ENCODE results near the gene SDCCAG8.

Gene SDCCAG8

DNA sequence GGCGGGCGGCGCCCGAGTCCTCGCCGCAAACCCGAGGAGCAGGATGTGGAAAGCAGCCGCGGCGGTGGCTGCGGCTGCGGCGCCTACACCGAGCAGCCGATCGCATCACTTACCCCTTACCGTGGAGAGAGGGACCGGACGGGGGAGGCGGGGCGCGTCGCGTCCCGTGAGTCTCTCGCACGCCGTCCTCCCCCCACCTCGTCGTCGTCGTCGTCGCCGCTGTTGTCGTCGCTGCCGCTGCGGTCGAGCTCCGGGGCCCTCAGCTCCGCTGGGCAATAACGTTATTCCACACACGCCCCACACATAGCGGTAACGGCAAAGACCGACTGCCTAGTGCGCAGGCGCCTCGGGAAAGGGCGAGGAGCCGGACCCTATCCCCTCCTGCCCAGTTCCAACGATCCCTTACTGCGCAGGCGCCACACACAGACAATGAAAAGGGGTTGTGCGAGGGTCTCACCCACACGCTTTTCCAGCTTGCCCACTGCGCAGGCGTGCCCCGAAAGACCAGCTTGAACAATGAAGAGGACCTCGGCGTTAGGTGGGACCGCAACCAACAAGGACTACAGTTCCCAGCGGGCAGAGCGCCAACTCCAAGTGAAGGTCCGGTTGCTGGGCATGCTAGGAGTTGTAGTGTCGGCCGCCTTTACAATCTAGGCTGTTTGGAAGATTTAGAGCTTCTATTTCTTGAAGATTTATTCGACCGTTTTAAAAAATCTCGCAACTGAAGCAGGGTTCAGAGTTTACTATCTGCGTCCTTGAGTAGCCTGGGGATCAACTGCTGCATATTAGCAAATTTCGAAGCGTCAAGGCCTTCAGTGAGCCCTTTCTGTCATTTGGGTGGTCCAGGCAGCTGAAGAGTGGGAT, 682 bp upstream of the SDCCAG8 start, which contains the start of gene CEP170:
CEP170 (minus strand) TSS at position 355 of the 864 bp plus-strand sequence. CDS start 30,001 bp downstream, outside the sequence.
- peak; percentile 94 for DNase-seq

DNA sequence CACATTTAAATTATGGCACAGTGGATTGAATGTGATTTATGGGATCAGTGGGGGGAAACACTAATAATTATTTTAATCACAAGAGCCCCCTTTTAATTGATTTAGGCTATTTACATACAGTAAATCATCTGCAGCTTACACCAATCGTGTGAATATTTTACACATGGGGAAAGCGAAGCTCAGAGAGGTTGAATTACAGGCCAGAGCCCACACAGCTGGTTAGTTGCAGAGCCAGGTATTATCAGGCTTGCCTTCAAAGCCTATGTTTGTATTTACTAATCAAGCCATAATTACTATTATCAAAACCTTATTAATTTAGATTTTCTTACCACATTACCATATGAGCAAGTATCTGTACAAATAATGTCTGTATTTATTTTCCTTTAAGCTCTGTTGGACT, 749 bp downstream of the SDCCAG8 start:
- no peak for DNase-seq

DNA sequence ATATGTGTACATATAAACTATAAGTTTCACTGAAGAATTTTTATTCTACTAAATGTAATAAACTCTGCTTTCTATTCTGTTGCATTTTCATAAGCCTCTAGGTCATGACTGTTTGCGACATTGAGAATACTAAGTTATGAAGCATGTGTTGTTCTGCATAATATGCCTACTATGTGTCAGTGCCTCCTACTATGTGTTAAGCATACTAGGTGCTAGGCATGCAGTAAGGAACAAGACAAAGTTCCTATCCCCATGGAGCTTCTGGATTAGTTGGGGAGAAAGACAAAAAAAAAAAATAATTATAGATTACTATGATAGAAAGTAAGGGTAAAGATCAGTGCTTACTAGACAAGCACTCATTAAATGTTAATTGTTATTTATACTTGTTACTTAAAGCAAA, 1.3 kb downstream of the SDCCAG8 start:
- DNase-seq, result no peak

DNA sequence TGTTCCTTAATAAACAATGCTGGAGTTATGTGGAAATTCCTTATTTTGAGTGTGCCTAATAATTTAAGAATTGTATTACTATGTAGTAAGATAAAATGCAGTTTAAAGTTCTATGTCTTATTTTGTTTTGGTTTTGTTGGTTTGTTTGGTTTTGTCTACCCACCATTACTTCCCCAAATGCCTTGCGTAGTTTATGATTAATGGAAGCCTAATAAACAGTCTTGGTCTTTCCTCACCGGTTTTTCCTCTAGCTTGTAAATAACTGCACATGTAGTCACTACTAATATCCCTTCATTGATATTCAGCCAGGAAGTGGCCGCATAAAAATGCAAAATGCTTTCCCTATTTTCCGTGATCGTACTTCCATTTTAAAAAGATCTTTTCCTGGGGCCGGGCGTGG, 2.9 kb downstream of the SDCCAG8 start:
- DNase-seq, result no peak

DNA sequence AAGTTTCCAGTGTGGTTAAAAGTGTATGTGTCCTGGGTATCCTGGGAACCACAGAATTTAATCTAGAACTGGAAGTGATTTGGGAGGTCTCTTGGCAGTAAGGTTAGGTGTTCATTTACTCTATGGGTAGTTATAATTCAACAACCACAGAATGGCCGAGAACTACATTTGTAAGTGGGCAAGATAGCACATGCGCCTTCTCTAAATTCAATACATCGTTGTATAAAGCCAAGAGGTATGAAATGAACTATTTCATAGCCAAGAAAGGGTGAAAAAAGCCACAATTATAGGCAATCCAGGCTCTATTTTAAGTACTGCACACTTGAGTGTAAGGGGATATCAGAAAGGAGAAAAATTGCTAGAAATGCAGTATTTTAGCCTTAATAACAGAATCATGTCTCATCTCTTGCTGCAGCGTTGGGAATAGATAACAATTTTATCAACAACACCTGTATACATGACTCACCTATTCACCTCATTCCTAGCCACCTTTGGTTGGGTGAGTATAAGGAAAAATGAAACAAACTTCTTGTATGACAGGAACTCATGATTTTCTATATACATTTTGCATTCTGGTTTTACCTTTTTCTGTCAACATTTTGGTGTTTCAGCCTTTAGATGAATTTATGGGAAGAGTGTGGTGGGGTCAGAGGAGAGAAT, 4.5 kb downstream of the SDCCAG8 start:
- DNase-seq, result no peak

DNA sequence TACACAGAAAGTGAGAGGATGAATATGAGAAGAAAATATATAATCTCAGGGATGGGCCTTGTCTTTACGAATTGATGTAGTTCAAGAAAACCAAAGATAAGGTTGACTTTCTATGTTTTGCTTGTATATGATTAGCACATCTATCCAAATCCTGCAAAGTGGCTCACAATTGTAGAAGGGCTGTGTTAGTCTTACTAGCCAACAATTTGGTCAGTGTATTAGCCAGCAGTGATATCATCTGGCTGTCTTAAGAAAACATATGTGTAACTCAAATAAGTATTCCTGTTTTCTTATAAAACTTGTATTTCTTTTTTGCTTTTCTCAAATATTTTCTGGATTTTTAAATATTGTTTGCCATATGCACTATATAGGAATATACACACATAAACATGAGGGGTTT, 5.5 kb downstream of the SDCCAG8 start:
- no peak for DNase-seq

DNA sequence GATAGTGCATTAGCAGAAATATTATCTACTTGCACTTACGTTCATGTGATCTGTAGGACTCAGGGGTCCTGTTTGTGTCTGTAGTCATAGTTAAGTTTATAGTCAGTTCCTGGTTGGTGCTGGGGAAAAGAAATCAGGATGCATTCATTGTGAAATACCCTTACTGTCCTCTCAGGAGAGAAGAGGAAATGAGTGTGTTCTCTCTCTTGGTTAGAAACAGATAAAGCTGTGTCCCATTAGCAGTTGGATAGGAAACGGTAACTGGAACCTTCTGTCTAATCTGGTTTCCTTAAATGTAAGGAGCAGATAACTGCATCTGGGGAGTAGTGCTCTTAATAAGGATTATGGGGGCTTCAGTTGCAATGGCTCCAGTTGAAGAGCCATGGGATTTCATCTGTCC, 8.9 kb downstream of the SDCCAG8 start:
- DNase-seq, result peak; percentile 83

DNA sequence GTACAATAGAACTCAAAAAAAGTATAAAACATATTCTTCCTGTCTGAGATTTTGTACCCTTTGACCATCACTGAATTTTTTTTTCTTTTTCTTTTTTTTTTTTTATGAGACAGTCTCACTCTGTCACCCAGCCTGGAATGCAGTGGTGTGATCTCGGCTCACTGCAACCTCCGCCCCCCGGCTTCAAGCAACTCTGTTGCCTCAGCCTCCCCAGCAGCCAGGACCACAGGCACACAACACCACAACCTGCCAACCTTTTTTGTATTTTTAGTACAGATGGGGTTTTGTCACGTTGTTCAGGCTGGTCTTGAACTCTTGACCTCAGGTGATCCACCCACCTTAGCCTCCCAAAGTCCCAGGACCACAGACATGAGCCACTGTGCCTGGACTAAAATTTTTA, 10.4 kb downstream of the SDCCAG8 start:
- no peak for DNase-seq

DNA sequence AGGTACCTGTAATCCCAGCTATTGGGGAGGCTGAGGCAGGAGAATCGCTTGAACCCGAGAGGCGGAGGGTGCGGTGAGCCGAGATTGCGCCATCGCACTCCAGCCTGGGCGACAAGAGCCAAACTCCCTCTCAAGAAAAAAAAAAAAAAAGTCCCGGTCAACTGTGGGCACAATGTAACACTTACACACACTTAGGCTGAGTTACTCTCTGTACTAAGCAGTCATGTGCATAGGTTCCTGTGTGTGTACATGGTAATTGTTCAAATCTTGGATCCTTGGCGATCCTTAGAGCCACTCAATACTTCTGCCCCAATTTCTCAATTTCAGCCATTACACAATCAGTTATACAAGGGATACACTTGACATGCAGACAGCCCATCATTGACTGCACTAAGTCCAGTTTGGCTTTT, 11.6 kb downstream of the SDCCAG8 start:
- no peak for DNase-seq

DNA sequence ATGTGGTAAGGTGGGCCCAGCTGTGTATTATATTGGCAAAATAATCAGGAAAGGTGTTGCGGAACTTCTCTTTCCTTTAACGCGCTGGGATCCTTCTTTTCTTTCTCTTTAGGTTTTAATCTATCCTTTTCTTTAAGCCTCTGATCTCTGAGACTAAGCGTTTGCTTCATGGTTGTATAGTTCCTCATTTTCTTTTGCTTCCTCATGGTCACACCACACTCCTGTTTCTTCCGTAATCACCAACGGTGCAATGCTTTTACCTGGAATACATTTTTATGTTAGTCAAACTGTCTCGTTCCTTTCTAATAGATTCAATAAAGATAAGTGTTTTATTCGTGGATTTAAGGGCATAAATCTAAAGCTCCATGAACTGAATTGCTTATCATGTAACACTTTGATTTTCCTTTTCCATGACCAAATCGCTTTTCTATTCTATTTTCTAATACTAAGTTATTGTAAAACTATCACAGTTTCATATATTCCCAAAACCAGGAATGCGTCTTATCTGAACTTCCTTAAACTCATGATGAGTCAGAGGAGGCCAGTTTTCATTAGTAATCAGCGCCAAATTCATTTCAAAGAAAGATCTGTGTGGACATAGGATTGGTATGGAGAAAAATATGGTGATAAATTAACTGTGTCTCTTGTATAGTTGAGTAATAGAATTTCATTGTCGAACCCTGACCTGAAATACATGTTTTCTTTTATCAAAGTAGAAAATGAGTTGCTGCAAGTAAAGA, 12.2 kb downstream of the SDCCAG8 start:
- DNase-seq, result peak; percentile 39

DNA sequence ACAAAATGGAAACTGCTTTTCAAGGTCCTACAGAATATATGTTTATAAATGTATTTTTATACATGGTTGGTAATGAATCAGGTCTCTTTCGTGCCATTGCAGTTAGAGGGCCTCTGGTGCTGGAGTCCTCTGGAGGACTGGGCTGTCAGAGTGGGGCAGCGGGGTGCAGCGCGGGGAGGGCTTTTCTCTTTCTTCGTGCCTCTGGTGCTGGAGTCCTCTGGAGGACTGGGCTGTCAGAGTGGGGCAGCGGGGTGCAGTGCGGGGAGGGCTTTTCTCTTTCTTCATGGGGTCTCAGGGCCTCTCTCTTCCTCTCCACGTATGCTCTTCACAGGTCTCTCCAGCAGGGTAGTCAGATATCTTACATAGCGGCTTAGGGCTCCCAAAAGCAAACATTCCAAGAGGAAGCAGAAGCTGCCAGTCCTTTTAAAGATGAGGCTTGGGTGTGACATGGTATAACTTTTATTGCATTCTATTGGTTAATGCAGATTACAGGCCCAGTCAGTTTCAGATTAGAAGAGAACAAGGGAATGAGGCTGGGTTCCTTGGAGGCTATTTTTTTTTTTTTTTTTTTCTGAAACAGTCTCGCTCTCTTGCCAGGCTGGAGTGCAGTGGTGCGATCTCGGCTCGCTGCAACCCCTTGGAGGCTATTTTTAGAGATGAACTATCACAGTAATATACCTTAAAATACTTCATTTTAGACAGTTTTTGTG, 13.1 kb downstream of the SDCCAG8 start:
- no peak for DNase-seq

DNA sequence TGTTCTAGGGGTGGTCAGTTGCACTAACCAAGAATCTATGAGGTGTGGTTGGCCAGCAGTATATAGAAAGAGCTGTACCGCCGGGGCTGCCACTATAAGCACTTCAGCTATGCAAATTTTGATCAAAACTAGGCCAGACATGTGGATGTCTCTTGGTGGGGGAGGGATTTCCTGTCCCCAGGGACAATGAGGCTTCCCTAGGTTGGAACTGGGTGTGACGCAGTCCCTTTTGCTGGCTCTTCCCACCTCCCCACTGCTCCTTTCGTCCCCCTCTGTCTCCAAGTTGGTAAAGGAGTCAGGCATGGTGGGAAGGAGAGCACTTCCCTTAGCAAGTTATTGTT, 13.6 kb downstream of the SDCCAG8 start:
- DNase-seq, result no peak

DNA sequence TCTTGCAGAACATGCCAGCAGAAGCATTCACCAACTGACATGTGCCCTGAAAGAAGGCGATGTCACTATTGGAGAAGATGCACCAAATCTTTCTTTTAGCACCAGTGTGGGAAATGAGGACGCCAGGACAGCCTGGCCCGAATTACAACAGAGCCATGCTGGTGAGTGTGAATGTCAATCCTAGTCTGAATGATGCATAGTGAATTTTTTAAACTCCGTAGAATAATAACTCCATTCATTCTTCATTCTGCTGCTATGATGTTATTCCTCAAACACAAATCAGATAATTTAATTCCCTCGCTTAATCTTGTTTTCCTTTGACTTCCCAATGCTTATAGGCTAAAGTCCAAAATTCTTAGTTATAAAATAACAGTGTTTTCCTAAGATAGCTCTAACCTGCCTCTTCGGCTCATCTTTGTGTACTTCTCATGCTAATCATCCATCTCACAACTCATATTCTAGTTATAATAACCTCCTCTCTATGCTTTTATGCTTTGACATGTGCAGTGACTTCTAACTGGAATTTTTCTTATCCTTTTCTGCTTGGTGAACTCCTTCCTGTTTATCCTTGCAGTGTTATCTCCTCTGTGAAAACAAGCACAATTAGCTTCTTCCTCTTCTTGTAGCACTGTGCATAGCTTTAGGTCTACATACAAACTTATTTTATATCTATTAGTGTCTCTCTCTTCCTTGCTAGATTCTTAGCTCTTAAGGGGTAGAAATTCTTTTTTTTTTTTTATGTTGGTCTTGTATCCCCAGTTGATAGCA, 14.4 kb downstream of the SDCCAG8 start:
- no peak for DNase-seq

DNA sequence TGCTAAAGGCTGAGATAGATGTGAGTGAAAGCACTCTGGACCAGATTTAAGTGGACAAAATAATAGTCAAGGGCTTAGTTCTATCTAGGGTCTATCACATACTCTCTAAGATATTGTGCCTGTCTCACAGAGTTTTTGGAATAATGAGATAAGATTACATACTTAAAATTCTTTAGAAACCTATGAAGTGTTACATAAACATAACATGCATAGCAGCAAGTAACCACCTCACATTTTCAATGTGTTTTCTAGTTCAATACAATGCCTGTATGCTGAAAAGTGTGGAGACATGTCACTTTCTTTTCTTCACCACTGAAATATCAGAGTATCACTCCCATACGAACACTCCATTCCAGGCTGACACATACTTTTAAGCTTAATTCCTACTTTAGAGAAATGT, 16.2 kb downstream of the SDCCAG8 start:
- no peak for DNase-seq

DNA sequence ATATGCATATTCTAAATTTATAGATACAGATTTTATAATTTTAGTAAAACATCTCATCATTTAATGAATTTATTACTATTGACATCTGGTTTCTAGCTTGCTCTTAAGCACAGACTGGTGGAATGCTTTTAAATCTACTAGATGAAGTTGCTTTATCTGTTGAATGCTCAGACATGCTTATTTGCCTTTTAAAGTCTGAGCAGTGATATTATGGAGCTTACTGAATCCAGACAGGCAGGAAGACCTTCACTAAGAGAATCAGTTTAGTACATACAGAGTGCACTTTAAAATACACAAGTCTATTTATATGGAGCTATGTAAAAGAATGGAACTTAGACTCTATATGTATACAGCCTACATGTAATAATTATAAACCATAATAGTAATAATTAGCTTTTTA, 16.6 kb downstream of the SDCCAG8 start:
- no peak for DNase-seq

DNA sequence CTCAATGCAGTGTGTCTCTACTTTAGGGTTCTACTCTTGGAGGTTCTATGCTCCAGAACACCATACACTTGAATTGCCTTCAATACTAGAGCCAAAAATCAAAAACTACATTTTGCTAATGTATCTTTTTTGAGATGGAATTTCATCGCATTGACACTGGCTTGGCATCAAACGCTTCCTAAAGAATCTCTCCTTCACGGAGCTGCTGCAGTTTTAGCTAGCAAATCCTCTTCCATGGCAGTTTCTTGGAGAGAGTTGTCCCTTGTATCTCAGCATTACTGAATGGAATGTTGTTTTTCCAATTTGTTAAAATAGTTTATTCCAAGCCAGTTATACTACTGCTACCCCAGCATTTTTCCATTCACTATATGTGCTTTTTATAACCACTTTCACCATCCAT, 17.7 kb downstream of the SDCCAG8 start:
- DNase-seq, result no peak

DNA sequence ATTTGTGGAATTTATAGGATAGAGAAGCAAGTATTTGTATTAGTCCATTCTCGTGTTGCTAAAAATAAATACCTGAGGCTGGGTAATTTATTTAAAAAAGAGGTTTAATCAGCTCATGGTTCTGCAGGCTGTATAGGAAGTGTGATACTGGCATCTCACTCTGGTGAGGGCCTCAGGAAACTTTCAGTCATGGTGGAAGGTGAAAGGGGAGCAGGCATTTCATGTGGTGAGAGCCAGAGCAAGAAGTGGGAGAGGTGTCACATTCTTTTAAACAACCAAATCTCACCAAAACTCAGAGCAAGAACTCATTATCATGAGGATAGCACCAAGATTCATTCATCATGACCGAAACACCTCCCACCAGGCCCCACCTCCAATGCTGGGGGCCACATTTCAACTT, 18.1 kb downstream of the SDCCAG8 start:
- DNase-seq, result no peak

DNA sequence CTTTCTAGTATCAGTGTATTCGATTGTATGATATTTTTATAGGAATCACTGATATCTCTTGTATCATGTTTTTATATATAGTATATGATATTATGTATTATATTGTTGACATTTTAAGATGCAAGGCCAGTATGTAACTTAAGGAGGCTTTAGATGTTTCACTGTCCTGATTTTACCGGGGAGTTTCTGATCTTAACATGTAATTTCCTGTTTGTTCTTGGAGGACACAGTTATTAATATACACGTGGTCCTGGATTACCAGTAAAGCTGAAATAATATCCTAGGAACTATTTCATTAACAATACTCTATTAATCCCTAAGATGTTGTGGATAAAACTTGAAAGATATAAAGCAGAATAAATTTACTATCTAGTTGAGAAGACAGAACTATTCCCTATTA, 19.5 kb downstream of the SDCCAG8 start:
- no peak for DNase-seq

DNA sequence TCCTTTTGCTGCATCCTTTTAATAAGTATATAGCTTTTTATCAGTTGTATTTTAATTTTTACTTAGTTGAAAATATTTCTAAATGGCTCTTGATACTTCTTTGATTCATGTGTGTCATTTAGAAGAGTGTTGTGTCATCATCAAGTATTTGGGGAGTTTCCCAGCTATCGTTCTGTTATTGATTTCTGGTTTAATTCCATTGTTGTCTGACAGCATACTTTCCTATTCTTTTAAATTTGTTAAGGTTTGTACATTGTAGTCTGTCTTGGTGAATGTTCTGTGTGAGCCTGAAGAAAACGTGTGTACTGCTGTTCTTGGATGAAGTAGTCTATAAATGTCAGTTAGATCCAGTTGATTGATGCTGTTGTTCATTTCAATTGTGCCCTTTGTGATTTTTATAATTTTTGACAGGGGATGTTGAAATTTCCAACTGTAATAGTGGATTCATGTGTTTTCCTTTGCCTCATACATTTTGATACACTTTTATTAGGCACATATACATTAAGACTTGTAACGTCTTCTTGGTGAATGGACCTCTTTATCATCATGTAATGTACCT, 24.8 kb downstream of the SDCCAG8 start:
- DNase-seq, result no peak

DNA sequence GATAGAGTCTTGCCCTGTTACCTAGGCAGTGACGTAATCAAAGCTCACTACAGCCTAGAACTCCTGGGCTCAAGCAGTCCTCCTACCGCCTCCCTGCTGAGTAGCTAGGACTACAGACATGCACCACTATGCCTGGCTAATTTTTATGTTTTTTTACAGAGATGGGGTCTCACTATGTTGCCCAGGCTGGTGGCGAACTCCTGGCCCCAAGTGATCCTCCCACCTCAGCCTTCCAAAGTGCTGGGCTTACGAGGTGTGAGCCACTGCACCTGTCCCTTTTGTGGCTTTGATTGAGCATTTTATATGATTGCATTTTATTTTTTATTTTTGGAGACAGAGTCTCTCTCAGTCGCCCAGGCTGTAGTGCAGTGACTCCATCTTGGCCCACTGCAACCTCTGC, 25.8 kb downstream of the SDCCAG8 start:
- DNase-seq, result no peak

DNA sequence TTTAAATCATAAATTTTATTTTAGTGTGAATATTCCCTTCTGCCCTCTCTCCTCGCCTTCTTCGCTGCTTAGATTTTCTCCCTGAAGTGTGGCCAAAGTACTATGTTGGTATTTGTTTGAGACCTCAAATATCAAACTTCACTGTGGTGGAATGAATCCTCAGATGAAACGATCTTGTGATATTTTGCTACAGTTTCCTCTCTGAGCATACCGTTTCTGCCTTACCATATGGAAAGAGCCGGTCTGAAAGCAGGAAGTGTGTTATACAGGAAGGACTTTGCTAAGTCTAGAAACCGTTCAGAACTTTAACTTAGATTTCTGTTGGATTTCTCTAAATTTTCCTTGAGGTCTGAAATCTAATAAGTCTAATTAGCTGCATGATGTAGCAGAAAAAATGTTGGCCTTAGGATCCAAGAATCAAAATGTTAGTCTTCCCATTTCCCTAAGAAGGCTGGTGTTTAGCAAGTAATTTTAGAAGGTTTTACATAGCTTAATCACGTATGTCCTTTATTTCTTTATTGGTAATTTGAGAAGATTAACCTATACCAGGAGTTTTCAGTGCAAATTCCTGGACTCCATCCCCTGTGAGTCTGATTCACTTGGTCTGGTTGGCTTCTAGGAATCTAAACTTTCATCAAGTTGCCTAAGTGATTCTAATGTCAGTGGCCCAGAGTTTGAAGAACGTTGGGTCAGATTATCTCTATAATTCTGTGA, 30.7 kb downstream of the SDCCAG8 start:
- DNase-seq, result peak; percentile 26

DNA sequence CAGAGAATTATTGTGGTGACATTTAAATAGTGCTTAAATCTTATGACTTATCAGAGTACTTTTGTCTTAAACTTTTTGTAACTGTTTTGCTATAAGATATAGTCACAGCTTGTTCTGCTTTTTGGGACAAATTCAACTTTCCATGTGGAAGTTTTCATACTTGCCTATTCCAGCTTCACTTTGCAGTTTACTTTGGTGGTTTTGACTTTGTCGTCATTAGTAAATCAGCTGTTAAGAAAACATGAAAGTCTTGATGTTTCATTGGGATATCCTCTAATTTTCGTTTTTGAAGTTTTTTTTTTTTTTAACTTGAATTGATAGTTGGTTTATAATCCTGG, 31.3 kb downstream of the SDCCAG8 start:
- no peak for DNase-seq
